ENCODE measurements around the gene IFRD2. TPM values are rescaled to one million over a fixed set of nuclear protein-coding genes. Genes with fewer than 3 reads are reported as not detected.

Gene IFRD2
- total RNA-seq, 1 donor from 2014 or later: 37.3 TPM

DNA sequence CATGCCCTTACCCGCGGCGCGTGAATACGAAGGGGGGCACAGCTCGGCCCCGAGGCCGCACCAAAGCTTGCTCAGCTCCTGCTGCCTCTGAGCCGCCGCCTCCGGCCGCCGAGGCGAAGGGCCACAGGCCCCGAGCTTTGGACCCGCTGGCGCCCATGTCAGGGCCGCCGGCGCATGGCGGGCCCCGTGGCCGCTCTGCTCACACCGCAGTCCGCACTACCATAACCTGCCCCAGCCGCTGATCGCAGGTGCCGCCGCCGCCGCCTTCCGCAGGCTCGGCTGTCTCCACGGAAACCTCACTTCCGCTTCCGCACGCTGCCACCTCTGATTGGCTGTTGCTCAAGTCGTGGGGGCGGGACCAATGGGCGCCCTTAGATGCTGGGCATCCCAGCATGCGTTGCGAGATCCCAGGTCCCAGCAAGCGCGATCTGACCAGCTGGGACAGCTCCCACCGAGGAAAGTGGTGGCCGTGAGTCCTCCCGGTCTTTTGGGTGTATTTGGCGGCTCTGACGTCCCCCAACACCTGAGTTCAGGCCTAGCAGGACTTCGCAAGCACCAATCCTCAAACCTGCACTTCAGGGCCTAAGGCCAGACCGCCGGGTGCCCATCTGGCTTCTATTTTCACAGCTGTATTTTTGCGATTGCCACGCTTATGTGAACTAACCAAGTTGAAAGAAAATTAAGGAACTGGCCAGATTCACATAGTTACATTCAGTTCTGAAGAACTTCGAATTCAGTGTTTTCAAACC, 35.9 kb upstream of the IFRD2 start, which contains the start of gene TUSC2:
TUSC2 (minus strand) TSS at position 281 of the 749 bp plus-strand sequence; CDS start at position 157, 124 bp downstream.
- H3K36me3 ChIP-seq: peaks cover 0 to 38% of the 10 kb centered on the region in 2 donors
- H3K4me3 ChIP-seq: peak within 1 kb of the TSS; percentile 83 to 94
- intact Hi-C loops (cut with DNase I): no loop called here
- H3K27me3 ChIP-seq: no peaks in the 10 kb centered on the region
- peak in 1 of 2 donors; percentile 5 for TF ChIP-seq POLR2A (IDR thresholded peaks at IDR 0.05)
- TF ChIP-seq, protein P1, sequence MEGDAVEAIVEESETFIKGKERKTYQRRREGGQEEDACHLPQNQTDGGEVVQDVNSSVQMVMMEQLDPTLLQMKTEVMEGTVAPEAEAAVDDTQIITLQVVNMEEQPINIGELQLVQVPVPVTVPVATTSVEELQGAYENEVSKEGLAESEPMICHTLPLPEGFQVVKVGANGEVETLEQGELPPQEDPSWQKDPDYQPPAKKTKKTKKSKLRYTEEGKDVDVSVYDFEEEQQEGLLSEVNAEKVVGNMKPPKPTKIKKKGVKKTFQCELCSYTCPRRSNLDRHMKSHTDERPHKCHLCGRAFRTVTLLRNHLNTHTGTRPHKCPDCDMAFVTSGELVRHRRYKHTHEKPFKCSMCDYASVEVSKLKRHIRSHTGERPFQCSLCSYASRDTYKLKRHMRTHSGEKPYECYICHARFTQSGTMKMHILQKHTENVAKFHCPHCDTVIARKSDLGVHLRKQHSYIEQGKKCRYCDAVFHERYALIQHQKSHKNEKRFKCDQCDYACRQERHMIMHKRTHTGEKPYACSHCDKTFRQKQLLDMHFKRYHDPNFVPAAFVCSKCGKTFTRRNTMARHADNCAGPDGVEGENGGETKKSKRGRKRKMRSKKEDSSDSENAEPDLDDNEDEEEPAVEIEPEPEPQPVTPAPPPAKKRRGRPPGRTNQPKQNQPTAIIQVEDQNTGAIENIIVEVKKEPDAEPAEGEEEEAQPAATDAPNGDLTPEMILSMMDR (IDR thresholded peaks at IDR 0.05): no peak
- TF ChIP-seq POLR2AphosphoS5 (IDR thresholded peaks at IDR 0.05; ENCODE audit: insufficient read depth in 1 of 2, low read depth in 1 of 2): peak; percentile 85 to 97
- peaks cover 28% of the 10 kb centered on the region for H3K4me1 ChIP-seq
- DNase-seq (ENCODE audit: extremely low spot score in 2 of 2): no peak
- peak within 1 kb of the TSS; percentile 63 for H3K27ac ChIP-seq
- no peaks in the 10 kb centered on the region for H3K9me3 ChIP-seq

DNA sequence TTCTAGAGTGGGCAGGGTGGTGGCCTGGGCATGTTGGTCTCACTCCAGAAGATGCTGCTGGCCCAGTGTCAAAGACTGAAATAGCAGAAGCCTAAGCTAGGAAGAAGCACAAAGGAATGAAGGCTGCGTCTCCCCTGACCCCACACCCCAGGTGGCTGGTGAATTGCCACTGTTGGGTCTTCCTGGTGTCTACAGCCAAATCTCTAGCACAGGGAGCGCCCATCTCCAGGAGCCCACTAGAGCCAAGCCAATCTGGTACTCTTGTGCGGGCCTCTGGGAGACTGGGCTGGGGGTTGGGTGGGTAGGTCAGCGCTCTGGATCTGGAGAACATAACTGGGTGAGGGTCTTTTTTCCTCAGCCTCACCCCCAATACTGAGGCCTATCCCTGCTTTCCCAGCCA, 34.9 kb upstream of the IFRD2 start:
- peak overlapping the region; percentile 63 for H3K27ac ChIP-seq
- peaks cover 30% of the 10 kb centered on the region for H3K4me1 ChIP-seq
- H3K27me3 ChIP-seq: no peaks in the 10 kb centered on the region
- peaks cover 0 to 37% of the 10 kb centered on the region in 2 donors for H3K36me3 ChIP-seq
- no peaks in the 10 kb centered on the region for H3K9me3 ChIP-seq
- DNase-seq (ENCODE audit: extremely low spot score in 2 of 2): no peak
- intact Hi-C loops (cut with DNase I): no loop called here
- TF ChIP-seq POLR2AphosphoS5 (IDR thresholded peaks at IDR 0.05; ENCODE audit: insufficient read depth in 1 of 2, low read depth in 1 of 2): no peak
- TF ChIP-seq POLR2A (IDR thresholded peaks at IDR 0.05): no peak
- TF ChIP-seq, protein P1 (IDR thresholded peaks at IDR 0.05): no peak
- peak overlapping the region; percentile 83 to 94 for H3K4me3 ChIP-seq

DNA sequence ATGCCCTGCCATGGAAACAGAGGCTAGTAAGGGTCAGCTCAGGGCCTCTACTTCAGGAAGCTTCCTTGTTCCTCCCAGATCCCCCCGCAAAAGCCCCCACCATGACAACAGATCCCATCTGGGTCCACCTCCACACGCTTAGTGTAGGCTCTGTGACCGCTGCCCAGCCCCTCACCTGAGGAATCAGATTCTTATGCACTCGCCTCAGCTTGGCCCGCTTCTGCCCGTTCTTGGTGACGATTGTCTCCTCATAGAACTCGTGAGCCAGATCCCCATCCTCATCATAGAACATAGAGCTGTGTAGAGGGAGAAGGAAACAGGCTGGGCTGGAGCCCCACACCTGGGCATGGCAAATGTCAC, 33.9 kb upstream of the IFRD2 start:
- no peak overlapping the region for H3K4me3 ChIP-seq
- peaks cover 35% of the 10 kb centered on the region for H3K4me1 ChIP-seq
- DNase-seq (ENCODE audit: extremely low spot score in 2 of 2): no peak
- H3K9me3 ChIP-seq: no peaks in the 10 kb centered on the region
- peaks cover 0 to 28% of the 10 kb centered on the region in 2 donors for H3K36me3 ChIP-seq
- H3K27ac ChIP-seq: no peak overlapping the region
- intact Hi-C loops (cut with DNase I): no loop called here
- TF ChIP-seq, protein P1 (IDR thresholded peaks at IDR 0.05): no peak
- TF ChIP-seq POLR2A (IDR thresholded peaks at IDR 0.05) (no peak), POLR2AphosphoS5 (IDR thresholded peaks at IDR 0.05; ENCODE audit: insufficient read depth in 1 of 2, low read depth in 1 of 2) (no peak)
- H3K27me3 ChIP-seq: no peaks in the 10 kb centered on the region

DNA sequence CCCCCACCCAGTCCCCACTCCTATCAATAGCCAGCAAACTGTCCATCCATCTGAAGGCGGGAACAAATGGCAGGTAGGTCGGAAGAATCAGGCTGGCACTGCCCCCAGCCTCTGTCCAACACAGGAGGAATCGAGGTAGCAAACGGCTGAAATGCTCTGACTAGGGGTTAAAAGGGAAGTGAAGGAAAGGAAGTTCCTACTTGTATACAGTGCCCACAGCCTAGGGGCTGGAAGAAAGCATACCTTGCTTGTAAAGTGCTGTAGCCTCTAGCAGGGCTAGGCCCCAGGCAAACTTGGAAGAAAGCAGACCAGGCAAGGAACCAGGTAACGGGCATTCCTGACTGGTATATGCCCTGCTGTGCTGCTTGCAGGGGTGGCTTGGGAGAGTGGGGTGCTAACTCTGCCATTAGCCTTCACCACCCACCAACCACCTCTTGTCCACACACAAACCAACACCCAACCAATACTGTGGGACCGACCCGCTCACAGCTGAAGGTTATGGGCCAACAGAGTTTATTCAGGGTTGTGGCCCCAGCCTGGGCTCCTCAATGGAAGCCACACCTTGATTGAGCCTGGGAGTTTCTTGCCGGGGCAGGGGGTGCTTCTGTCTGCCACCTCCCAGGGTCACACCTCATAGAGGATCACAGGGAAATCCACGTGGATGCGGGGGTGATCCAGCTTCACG, 33.4 kb upstream of the IFRD2 start:
- H3K9me3 ChIP-seq: no peaks in the 10 kb centered on the region
- TF ChIP-seq, protein P1 (IDR thresholded peaks at IDR 0.05): no peak
- no peaks in the 10 kb centered on the region for H3K27me3 ChIP-seq
- DNase-seq (ENCODE audit: extremely low spot score in 2 of 2): no peak
- peaks cover 36% of the 10 kb centered on the region for H3K4me1 ChIP-seq
- H3K36me3 ChIP-seq: peaks cover 0 to 23% of the 10 kb centered on the region in 2 donors
- intact Hi-C loops (cut with DNase I): no loop called here
- H3K4me3 ChIP-seq: no peak overlapping the region
- no peak overlapping the region for H3K27ac ChIP-seq

DNA sequence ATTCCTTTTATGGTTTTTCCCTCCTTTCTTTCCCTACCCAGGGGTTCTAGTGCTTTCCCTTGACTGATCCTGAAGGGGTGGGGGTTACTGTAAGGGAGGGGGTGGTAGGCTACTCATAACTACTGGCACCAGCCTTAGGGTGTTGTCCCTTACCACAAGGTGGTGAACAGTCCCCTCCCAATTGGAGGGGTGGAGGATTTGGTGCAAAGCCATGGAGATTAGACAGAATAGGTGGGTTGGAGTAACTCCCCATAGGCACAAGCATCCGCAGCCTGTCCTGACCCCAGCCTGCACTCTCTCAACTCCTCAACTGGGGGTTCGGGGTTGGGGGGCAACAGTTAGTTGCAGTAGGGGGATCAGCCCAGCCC, 32.9 kb upstream of the IFRD2 start:
- H3K27me3 ChIP-seq: no peaks in the 10 kb centered on the region
- TF ChIP-seq POLR2AphosphoS5 (IDR thresholded peaks at IDR 0.05; ENCODE audit: insufficient read depth in 1 of 2, low read depth in 1 of 2): no peak
- TF ChIP-seq, protein P1 (IDR thresholded peaks at IDR 0.05): no peak
- TF ChIP-seq POLR2A (IDR thresholded peaks at IDR 0.05): no peak
- no peak for DNase-seq (ENCODE audit: extremely low spot score in 2 of 2)
- peaks cover 42% of the 10 kb centered on the region for H3K4me1 ChIP-seq
- no peaks in the 10 kb centered on the region for H3K9me3 ChIP-seq
- no peak overlapping the region for H3K4me3 ChIP-seq
- intact Hi-C loops (cut with DNase I): no loop called here
- no peak overlapping the region for H3K27ac ChIP-seq
- H3K36me3 ChIP-seq: peaks cover 0 to 17% of the 10 kb centered on the region in 2 donors

All from vagina (tissue), 2 donors.